GM23248 (cell line): Measurements from ENCODE around the gene KRT9. TPM values are rescaled to one million over a fixed set of nuclear protein-coding genes. Genes with fewer than 3 reads are reported as not detected.
"Not testable (repeated sequence)": the region's sequence is repeated elsewhere in the genome, so short reads cannot be mapped to it uniquely, and the experiment has no call there.

ENCODE experiments used
- DNase-seq: peaks from one replicate; pipeline ENCODE4 v3.0.0-alpha.2; 2015
- H2AFZ ChIP-seq: fragments of 200-600 bp; sonication (generic); 2 replicates; pipeline ENCODE4 v1.6.1; 2016; ENCODE audit warnings: antibody characterized with exemption
- H3F3A ChIP-seq: fragments of 200-600 bp; sonication (generic); 2 replicates; pipeline ENCODE4 v1.6.1; 2016; ENCODE audit warnings: mild to moderate bottlenecking, antibody characterized with exemption, mixed run types; ENCODE audit not compliant: insufficient read depth
- H3K27ac ChIP-seq: fragments of 200-600 bp; sonication (generic); 2 replicates; pipeline ENCODE4 v1.5.1; 2016; ENCODE audit warnings: mild to moderate bottlenecking
- H3K27me3 ChIP-seq: fragments of 200-600 bp; sonication (generic); replicated peaks from 2 replicates; pipeline ENCODE4 v1.6.1; 2016; ENCODE audit warnings: mild to moderate bottlenecking; ENCODE audit not compliant: insufficient read depth
- H3K36me3 ChIP-seq: fragments of 200-600 bp; sonication (generic); 2 replicates; pipeline ENCODE4 v1.6.1; 2016; ENCODE audit warnings: low read depth, mild to moderate bottlenecking
- H3K4me1 ChIP-seq: fragments of 200-600 bp; sonication (generic); 2 replicates; pipeline ENCODE4 v1.6.1; 2016; ENCODE audit warnings: mild to moderate bottlenecking; ENCODE audit not compliant: insufficient read depth
- H3K4me2 ChIP-seq: fragments of 200-600 bp; sonication (generic); one replicate; pipeline ENCODE4 v1.6.1; 2016; ENCODE audit warnings: mild to moderate bottlenecking; ENCODE audit not compliant: unreplicated experiment
- H3K4me3 ChIP-seq: fragments of 200-600 bp; sonication (generic); 2 replicates; pipeline ENCODE4 v1.5.1; 2016; ENCODE audit warnings: mild to moderate bottlenecking
- H3K79me2 ChIP-seq: fragments of 200-600 bp; sonication (generic); 2 replicates; pipeline ENCODE4 v1.6.1; 2016; ENCODE audit warnings: mild to moderate bottlenecking; ENCODE audit not compliant: insufficient read depth
- H3K9ac ChIP-seq: fragments of 200-600 bp; sonication (generic); 2 replicates; pipeline ENCODE4 v1.6.1; 2016; ENCODE audit warnings: mild to moderate bottlenecking
- H3K9me2 ChIP-seq: fragments of 200-600 bp; sonication (generic); 2 replicates; pipeline ENCODE4 v1.6.1; 2016; ENCODE audit warnings: mixed run types, mild to moderate bottlenecking, moderate library complexity; ENCODE audit not compliant: insufficient read depth
- H3K9me3 ChIP-seq: fragments of 200-600 bp; sonication (generic); one replicate; pipeline ENCODE4 v1.6.1; 2017; ENCODE audit warnings: low read depth
- H4K20me1 ChIP-seq: fragments of 200-600 bp; sonication (generic); 2 replicates; pipeline ENCODE4 v1.6.0; 2016; ENCODE audit not compliant: insufficient read depth
- EZH2 ChIP-seq: fragments of 200-600 bp; sonication (generic); IDR thresholded peaks from 2 replicates; pipeline ENCODE4 v1.6.1; 2018; ENCODE audit warnings: antibody characterized with exemption, mild to moderate bottlenecking; ENCODE audit not compliant: insufficient read depth, poor library complexity, severe bottlenecking
- EZH2phosphoT487 ChIP-seq: fragments of 200-600 bp; sonication (generic); IDR thresholded peaks from 2 replicates; pipeline ENCODE4 v1.6.1; 2018; ENCODE audit warnings: antibody characterized with exemption, moderate library complexity, mild to moderate bottlenecking, low read depth; ENCODE audit not compliant: insufficient read depth
- WGBS, 2 experiments: methylation state at CpG; one replicate each; pipeline ENCODE4 v1.1.6; 2015 to 2017; ENCODE audit warnings: low lambda C conversion rate in 2 of 2, low coverage in 1 of 2; ENCODE audit errors: missing lambda C conversion rate in 2 of 2; 5-methylcytosine and 5-hydroxymethylcytosine counted together
- in situ Hi-C: fragments of 300-500 bp; cut with MboI; formaldehyde crosslinking; loops from 2 replicates; pipeline ENCODE4 v1.15.0; 2020
- polyA plus RNA-seq: library from polyadenylated mRNA; unstranded; fragments of >200 nt; fragmentation: Nextera tagmentation; extraction: Ambion mirVana; gene quantifications from 2 replicates; pipeline ENCODE4 v1.2.1, GENCODE V29; 2016
- total RNA-seq: library from RNA; depleted of rRNA; stranded (reverse); fragments of >200 nt; shearing (Covaris generic); gene quantifications from 2 replicates; pipeline ENCODE4 v1.2.3, GENCODE V29; 2014

KRT9 gene
- total and polyA plus RNA-seq, 2 experiments from 2014 or later, result not detected

GRCh38 chr17:41544935-41545334 is 26.9 kb downstream of the KRT9 start:
- no peak overlapping the region for H3K9ac ChIP-seq
- H2AFZ ChIP-seq, result no peak overlapping the region
- H3F3A ChIP-seq, result peaks cover 7% of the 10 kb centered on the region; the same call in 1 of the 2 replicates
- in situ Hi-C loops, result no loop called here
- no peak for DNase-seq
- WGBS, 2 experiments, result 94 to 97% methylated on average over 5 of the region's 5 CpGs
- no peak overlapping the region for H3K4me3 ChIP-seq
- no peaks in the 10 kb centered on the region for H3K27me3 ChIP-seq
- no peaks in the 10 kb centered on the region for H3K9me3 ChIP-seq
- TF ChIP-seq EZH2 (no peak), EZH2phosphoT487 (no peak)
- no peaks in the 10 kb centered on the region for H3K9me2 ChIP-seq
- H3K36me3 ChIP-seq, result no peaks in the 10 kb centered on the region
- no peak overlapping the region for H3K27ac ChIP-seq
- H4K20me1 ChIP-seq, result no peaks in the 10 kb centered on the region
- H3K4me1 ChIP-seq, result peaks cover 16% of the 10 kb centered on the region
- H3K79me2 ChIP-seq, result no peaks in the 10 kb centered on the region
- no peak overlapping the region for H3K4me2 ChIP-seq

- in situ Hi-C loops, result no loop called here
- H4K20me1 ChIP-seq, result no peaks in the 10 kb centered on the region
- H3K4me3 ChIP-seq, result no peak overlapping the region
- no peaks in the 10 kb centered on the region for H3K79me2 ChIP-seq
- H2AFZ ChIP-seq, result no peak overlapping the region
- no peak overlapping the region for H3K4me2 ChIP-seq
- no peak for DNase-seq
- H3K4me1 ChIP-seq, result peaks cover 16% of the 10 kb centered on the region
- H3K9me2 ChIP-seq, result no peaks in the 10 kb centered on the region
- H3F3A ChIP-seq, result peaks cover 7% of the 10 kb centered on the region; the same call in 1 of the 2 replicates
- H3K27ac ChIP-seq, result no peak overlapping the region
- 44 to 47% methylated on average over 5 of the region's 5 CpGs for WGBS, 2 experiments
- H3K27me3 ChIP-seq, result no peaks in the 10 kb centered on the region
- H3K9me3 ChIP-seq, result no peaks in the 10 kb centered on the region
- no peaks in the 10 kb centered on the region for H3K36me3 ChIP-seq
- no peak overlapping the region for H3K9ac ChIP-seq
- TF ChIP-seq EZH2phosphoT487, result no peak
- no peak for TF ChIP-seq EZH2
These were observed 27.4 kb downstream of the KRT9 start for GRCh38 chr17:41544491-41544892.

- DNase-seq, H4K20me1 ChIP-seq, H3K9me2 ChIP-seq, H3K27ac ChIP-seq, H2AFZ ChIP-seq, H3K9ac ChIP-seq, H3K4me3 ChIP-seq, in situ Hi-C loops, H3F3A ChIP-seq, H3K9me3 ChIP-seq, H3K79me2 ChIP-seq, H3K4me2 ChIP-seq, H3K36me3 ChIP-seq, H3K27me3 ChIP-seq: not testable (repeated sequence)
- peaks cover 15% of the 10 kb centered on the region for H3K4me1 ChIP-seq
- WGBS, 2 experiments, result 87 to 88% methylated on average over 10 of the region's 10 CpGs
These were observed 29.1 kb downstream of the KRT9 start for GRCh38 chr17:41542786-41543185.

GRCh38 chr17:41542357-41542756 is 29.5 kb downstream of the KRT9 start:
- no peaks in the 10 kb centered on the region for H3K9me2 ChIP-seq
- no peak overlapping the region for H2AFZ ChIP-seq
- no peaks in the 10 kb centered on the region for H3F3A ChIP-seq
- no peak overlapping the region for H3K4me2 ChIP-seq
- H3K27ac ChIP-seq, result no peak overlapping the region
- no peak for DNase-seq
- TF ChIP-seq EZH2 (no peak), EZH2phosphoT487 (no peak)
- 70 to 78% methylated on average over 2 of the region's 2 CpGs for WGBS, 2 experiments
- H4K20me1 ChIP-seq, result no peaks in the 10 kb centered on the region
- H3K27me3 ChIP-seq, result no peaks in the 10 kb centered on the region
- peaks cover 12% of the 10 kb centered on the region for H3K4me1 ChIP-seq
- no peaks in the 10 kb centered on the region for H3K36me3 ChIP-seq
- no peaks in the 10 kb centered on the region for H3K79me2 ChIP-seq
- H3K4me3 ChIP-seq, result no peak overlapping the region
- no peak overlapping the region for H3K9ac ChIP-seq
- in situ Hi-C loops, result no loop called here
- no peaks in the 10 kb centered on the region for H3K9me3 ChIP-seq

- no peak overlapping the region for H3K4me3 ChIP-seq
- TF ChIP-seq EZH2phosphoT487 (no peak), EZH2 (no peak)
- peaks cover 11% of the 10 kb centered on the region; the same call in 1 of the 2 replicates for H3K4me1 ChIP-seq
- DNase-seq, result peak; percentile 48
- no peaks in the 10 kb centered on the region for H3K9me2 ChIP-seq
- no peaks in the 10 kb centered on the region for H3K79me2 ChIP-seq
- no peaks in the 10 kb centered on the region for H3K27me3 ChIP-seq
- H4K20me1 ChIP-seq, result no peaks in the 10 kb centered on the region
- no peak overlapping the region for H3K9ac ChIP-seq
- no peaks in the 10 kb centered on the region for H3F3A ChIP-seq
- in situ Hi-C loops, result no loop called here
- WGBS, 2 experiments, result 79 to 80% methylated on average over 10 of the region's 10 CpGs
- H3K9me3 ChIP-seq, result no peaks in the 10 kb centered on the region
- no peak overlapping the region for H2AFZ ChIP-seq
- no peaks in the 10 kb centered on the region for H3K36me3 ChIP-seq
- no peak overlapping the region for H3K27ac ChIP-seq
- no peak overlapping the region for H3K4me2 ChIP-seq
These were observed 30.8 kb downstream of the KRT9 start for GRCh38 chr17:41540921-41541625.
